HG03135 (cell line): ENCODE results near the gene AKAP13.

ENCODE experiments used
- ATAC-seq: cut with Tn5 transposase; IDR thresholded peaks from one replicate; pipeline ENCODE4 v1.9.1; 2021; ENCODE audit warnings: mild to moderate bottlenecking, moderate library complexity; ENCODE audit not compliant: unreplicated experiment

Gene AKAP13

GRCh38 chr15:85691350-85692240 is 311.2 kb downstream of the AKAP13 start:
- ATAC-seq: peak; percentile 41

GRCh38 chr15:85692321-85692720 is 311.9 kb downstream of the AKAP13 start:
- ATAC-seq: no peak

- peak; percentile 44 for ATAC-seq
These were observed 312.5 kb downstream of the AKAP13 start for GRCh38 chr15:85692873-85693272.

GRCh38 chr15:85693277-85693676 is 312.9 kb downstream of the AKAP13 start:
- no peak for ATAC-seq

GRCh38 chr15:85694091-85694490 is 313.7 kb downstream of the AKAP13 start:
- no peak for ATAC-seq

GRCh38 chr15:85700767-85701166 is 320.4 kb downstream of the AKAP13 start:
- ATAC-seq: no peak

GRCh38 chr15:85702321-85703101 is 322.1 kb downstream of the AKAP13 start:
- ATAC-seq: no peak

GRCh38 chr15:85704066-85704465 is 323.7 kb downstream of the AKAP13 start:
- no peak for ATAC-seq

GRCh38 chr15:85704720-85705429 is 324.5 kb downstream of the AKAP13 start:
- ATAC-seq: no peak

- peak; percentile 32 for ATAC-seq
These were observed 326.5 kb downstream of the AKAP13 start for GRCh38 chr15:85706779-85707518.

GRCh38 chr15:85707519-85708338 is 327.3 kb downstream of the AKAP13 start:
- peak; percentile 14 for ATAC-seq

- ATAC-seq: no peak
These were observed 328.1 kb downstream of the AKAP13 start for GRCh38 chr15:85708402-85708941.

GRCh38 chr15:85709250-85709649 is 328.8 kb downstream of the AKAP13 start:
- ATAC-seq: no peak

GRCh38 chr15:85710340-85710842 is 330.0 kb downstream of the AKAP13 start:
- peak; percentile 57 for ATAC-seq

- ATAC-seq: no peak
These were observed 331.3 kb downstream of the AKAP13 start for GRCh38 chr15:85711580-85712192.

GRCh38 chr15:85716261-85716660 is 335.9 kb downstream of the AKAP13 start:
- ATAC-seq: no peak

GRCh38 chr15:85717212-85717611 is 336.8 kb downstream of the AKAP13 start:
- ATAC-seq: no peak

GRCh38 chr15:85718271-85718971 is 338.0 kb downstream of the AKAP13 start:
- ATAC-seq: peak; percentile 51
